A549 (cell line): ENCODE measurements around the gene KEAP1.
A peak's percentile ranks its signal among the peaks of the same experiment; 100 is the strongest.

Experiments
- CTCF ChIP-seq: fragments of >200 bp; sonication (Bioruptor Twin); formaldehyde crosslinking; IDR thresholded peaks from 3 replicates; pipeline ENCODE4 v1.5.1; 2016
- ESRRA ChIP-seq: fragments of 150-350 bp; IDR thresholded peaks from 2 replicates; pipeline ENCODE4 v1.6.1; 2014; ENCODE audit warnings: mild to moderate bottlenecking, low read length, borderline replicate concordance
- JUN ChIP-seq, 2 experiments: fragments of >200 bp; sonication (Bioruptor Twin); formaldehyde crosslinking; IDR thresholded peaks; 2 replicates in 1 of 2; 3 replicates in 1 of 2; pipeline ENCODE4 v1.6.1; 2016 to 2017
- JUNB ChIP-seq: fragments of >200 bp; sonication (Bioruptor Twin); formaldehyde crosslinking; IDR thresholded peaks from 2 replicates; pipeline ENCODE4 v1.6.1; 2016
- POLR2A ChIP-seq: IDR thresholded peaks from 2 replicates; pipeline ENCODE4 v1.6.1; 2012; ENCODE audit warnings: mild to moderate bottlenecking, low read length
- RCOR1 ChIP-seq: fragments of 150-350 bp; IDR thresholded peaks from 2 replicates; pipeline ENCODE4 v1.6.1; 2014; ENCODE audit warnings: antibody characterized with exemption, low read length, low read depth
- SMC3 ChIP-seq: fragments of >200 bp; sonication (Bioruptor Twin); formaldehyde crosslinking; IDR thresholded peaks from 3 replicates; pipeline ENCODE4 v1.6.1; 2018; ENCODE audit warnings: inconsistent platforms
- ZC3H11A ChIP-seq: fragments of 450-650 bp; IDR thresholded peaks from 2 replicates; pipeline ENCODE4 v1.6.1; 2014; ENCODE audit warnings: antibody characterized with exemption, mild to moderate bottlenecking
- TF ChIP-seq, protein P1 (sequence below): fragments of 200-600 bp; sonication (generic); IDR thresholded peaks from 2 replicates; pipeline ENCODE4 v1.6.1; 2016; ENCODE audit warnings: antibody characterized with exemption, mild to moderate bottlenecking, moderate library complexity
- TF ChIP-seq, protein P2 (sequence below): fragments of 250-450 bp; sonication (Bioruptor Pico); IDR thresholded peaks from 2 replicates; pipeline ENCODE4 v1.5.0; 2021; ENCODE audit warnings: mild to moderate bottlenecking, moderate library complexity, borderline replicate concordance
- TF ChIP-seq, protein P3 (sequence below): fragments of 150-350 bp; IDR thresholded peaks from 2 replicates; pipeline ENCODE4 v1.6.1; 2014; ENCODE audit warnings: low read depth, mild to moderate bottlenecking, low read length
- TF ChIP-seq, protein P4 (sequence below): fragments of >200 bp; sonication (Bioruptor Twin); formaldehyde crosslinking; IDR thresholded peaks from 3 replicates; pipeline ENCODE4 v1.6.1; 2016

DNA sequence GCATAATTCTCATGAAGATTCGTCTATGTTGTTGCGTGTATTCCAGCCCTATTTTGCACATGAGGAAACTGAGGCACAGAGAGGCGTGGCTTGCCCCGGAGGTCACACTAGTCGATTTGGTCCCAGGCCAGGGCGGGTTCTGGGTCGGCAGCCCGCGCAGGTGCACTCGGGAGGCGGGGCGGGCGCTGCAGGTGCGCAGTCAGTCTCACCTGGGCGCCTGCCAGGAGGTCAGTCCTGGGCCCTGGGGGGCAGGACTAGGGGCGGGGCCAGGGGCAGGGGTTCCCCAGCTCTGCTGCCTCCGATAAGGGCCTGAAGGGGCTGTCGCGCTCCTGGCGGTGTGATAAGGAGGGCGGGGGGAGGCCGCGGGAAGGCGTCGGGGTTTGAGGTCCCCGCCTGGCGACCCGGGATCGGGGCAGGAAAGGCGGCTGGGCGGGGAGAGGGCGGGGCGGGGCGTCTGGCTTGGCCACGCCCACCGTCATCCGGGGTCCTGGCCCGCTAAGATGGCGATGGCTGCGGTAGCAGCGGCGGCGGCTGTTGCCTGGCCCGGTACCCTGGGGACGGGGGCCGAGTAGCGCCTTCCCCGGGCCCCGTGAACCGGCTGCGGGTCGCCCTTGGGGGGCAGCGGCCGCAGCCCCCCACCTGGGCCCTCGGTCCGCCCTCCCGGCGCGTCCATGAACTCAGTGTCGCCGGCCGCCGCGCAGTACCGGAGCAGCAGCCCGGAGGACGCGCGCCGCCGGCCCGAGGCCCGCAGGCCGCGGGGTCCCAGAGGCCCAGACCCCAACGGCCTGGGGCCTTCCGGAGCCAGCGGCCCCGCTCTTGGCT, 40.5 kb upstream of the KEAP1 start, which contains the start of gene ATG4D:
- TF ChIP-seq POLR2A, result peak; percentile 79
- TF ChIP-seq CTCF, result no peak
- TF ChIP-seq ZC3H11A, result no peak
- TF ChIP-seq, protein P1, sequence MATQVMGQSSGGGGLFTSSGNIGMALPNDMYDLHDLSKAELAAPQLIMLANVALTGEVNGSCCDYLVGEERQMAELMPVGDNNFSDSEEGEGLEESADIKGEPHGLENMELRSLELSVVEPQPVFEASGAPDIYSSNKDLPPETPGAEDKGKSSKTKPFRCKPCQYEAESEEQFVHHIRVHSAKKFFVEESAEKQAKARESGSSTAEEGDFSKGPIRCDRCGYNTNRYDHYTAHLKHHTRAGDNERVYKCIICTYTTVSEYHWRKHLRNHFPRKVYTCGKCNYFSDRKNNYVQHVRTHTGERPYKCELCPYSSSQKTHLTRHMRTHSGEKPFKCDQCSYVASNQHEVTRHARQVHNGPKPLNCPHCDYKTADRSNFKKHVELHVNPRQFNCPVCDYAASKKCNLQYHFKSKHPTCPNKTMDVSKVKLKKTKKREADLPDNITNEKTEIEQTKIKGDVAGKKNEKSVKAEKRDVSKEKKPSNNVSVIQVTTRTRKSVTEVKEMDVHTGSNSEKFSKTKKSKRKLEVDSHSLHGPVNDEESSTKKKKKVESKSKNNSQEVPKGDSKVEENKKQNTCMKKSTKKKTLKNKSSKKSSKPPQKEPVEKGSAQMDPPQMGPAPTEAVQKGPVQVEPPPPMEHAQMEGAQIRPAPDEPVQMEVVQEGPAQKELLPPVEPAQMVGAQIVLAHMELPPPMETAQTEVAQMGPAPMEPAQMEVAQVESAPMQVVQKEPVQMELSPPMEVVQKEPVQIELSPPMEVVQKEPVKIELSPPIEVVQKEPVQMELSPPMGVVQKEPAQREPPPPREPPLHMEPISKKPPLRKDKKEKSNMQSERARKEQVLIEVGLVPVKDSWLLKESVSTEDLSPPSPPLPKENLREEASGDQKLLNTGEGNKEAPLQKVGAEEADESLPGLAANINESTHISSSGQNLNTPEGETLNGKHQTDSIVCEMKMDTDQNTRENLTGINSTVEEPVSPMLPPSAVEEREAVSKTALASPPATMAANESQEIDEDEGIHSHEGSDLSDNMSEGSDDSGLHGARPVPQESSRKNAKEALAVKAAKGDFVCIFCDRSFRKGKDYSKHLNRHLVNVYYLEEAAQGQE, result no peak
- no peak for TF ChIP-seq JUNB
- no peak for TF ChIP-seq ESRRA
- TF ChIP-seq, protein P2, sequence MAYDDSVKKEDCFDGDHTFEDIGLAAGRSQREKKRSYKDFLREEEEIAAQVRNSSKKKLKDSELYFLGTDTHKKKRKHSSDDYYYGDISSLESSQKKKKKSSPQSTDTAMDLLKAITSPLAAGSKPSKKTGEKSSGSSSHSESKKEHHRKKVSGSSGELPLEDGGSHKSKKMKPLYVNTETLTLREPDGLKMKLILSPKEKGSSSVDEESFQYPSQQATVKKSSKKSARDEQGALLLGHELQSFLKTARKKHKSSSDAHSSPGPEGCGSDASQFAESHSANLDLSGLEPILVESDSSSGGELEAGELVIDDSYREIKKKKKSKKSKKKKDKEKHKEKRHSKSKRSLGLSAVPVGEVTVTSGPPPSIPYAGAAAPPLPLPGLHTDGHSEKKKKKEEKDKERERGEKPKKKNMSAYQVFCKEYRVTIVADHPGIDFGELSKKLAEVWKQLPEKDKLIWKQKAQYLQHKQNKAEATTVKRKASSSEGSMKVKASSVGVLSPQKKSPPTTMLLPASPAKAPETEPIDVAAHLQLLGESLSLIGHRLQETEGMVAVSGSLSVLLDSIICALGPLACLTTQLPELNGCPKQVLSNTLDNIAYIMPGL, result no peak
- TF ChIP-seq SMC3, result no peak
- TF ChIP-seq RCOR1, result no peak
- peak in 1 of 2 experiments; percentile 62; a peak in 1 of 5 replicates for TF ChIP-seq JUN (IDR thresholded peaks at IDR 0.05)
- TF ChIP-seq, protein P3, sequence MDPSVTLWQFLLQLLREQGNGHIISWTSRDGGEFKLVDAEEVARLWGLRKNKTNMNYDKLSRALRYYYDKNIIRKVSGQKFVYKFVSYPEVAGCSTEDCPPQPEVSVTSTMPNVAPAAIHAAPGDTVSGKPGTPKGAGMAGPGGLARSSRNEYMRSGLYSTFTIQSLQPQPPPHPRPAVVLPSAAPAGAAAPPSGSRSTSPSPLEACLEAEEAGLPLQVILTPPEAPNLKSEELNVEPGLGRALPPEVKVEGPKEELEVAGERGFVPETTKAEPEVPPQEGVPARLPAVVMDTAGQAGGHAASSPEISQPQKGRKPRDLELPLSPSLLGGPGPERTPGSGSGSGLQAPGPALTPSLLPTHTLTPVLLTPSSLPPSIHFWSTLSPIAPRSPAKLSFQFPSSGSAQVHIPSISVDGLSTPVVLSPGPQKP, result no peak
- TF ChIP-seq, protein P4, sequence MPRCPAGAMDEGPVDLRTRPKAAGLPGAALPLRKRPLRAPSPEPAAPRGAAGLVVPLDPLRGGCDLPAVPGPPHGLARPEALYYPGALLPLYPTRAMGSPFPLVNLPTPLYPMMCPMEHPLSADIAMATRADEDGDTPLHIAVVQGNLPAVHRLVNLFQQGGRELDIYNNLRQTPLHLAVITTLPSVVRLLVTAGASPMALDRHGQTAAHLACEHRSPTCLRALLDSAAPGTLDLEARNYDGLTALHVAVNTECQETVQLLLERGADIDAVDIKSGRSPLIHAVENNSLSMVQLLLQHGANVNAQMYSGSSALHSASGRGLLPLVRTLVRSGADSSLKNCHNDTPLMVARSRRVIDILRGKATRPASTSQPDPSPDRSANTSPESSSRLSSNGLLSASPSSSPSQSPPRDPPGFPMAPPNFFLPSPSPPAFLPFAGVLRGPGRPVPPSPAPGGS, result peak; percentile 61; the same call in 1 of the 3 replicates
